SK-N-SH (cell line): ENCODE measurements around the gene RDH12. TPM values are rescaled to one million over a fixed set of nuclear protein-coding genes. Genes with fewer than 3 reads are reported as not detected.

Experiments used
- CTCF ChIA-PET: fragments of 300-600, 350-600 bp; formaldehyde crosslinking; extraction: SDS; loops from one replicate; lab custom pipeline; 2021; lab: Yijun Ruan, JAX
- POLR2A ChIA-PET: fragments of 350-600 bp; sonication (Branson Sonifier 250); formaldehyde crosslinking; extraction: SDS; loops from one replicate; lab custom pipeline; 2020; ENCODE audit warnings: antibody characterized with exemption, inconsistent platforms; lab: Yijun Ruan, JAX
- DNase-seq: peaks from one replicate; pipeline ENCODE4 v3.0.0; 2012
- H2AFZ ChIP-seq: fragments of 200-600 bp; sonication (generic); 2 replicates; pipeline ENCODE4 v1.8.1; 2016; ENCODE audit warnings: antibody characterized with exemption, mild to moderate bottlenecking, low read depth
- H3F3A ChIP-seq: fragments of 200-600 bp; sonication (generic); replicated peaks from 2 replicates; pipeline ENCODE3; 2016; ENCODE audit warnings: antibody characterized with exemption, mild to moderate bottlenecking; ENCODE audit not compliant: insufficient read depth
- H3K27ac ChIP-seq, 2 experiments: fragments of 200-500 bp in 1 of 2; fragments of 200-600 bp in 1 of 2; sonication (Bioruptor generic) in 1 of 2; sonication (generic), shearing (Covaris generic) in 1 of 2; 2 replicates each; pipeline versions ENCODE4 v1.5.1 to v1.6.1; 2014 to 2016; ENCODE audit warnings: low read depth in 2 of 2, inconsistent platforms in 1 of 2, low read length in 1 of 2, mild to moderate bottlenecking in 1 of 2, mixed read lengths in 1 of 2
- H3K27me3 ChIP-seq: fragments of 200-600 bp; sonication (generic), shearing (Covaris generic); 2 replicates; pipeline ENCODE4 v1.6.1; 2016; ENCODE audit warnings: mixed run types; ENCODE audit not compliant: insufficient read depth
- H3K36me3 ChIP-seq, 2 experiments: fragments of 200-500 bp in 1 of 2; fragments of 200-600 bp in 1 of 2; sonication (Bioruptor generic) in 1 of 2; sonication (generic) in 1 of 2; replicated peaks in 1 of 2; 2 replicates each; pipeline versions ENCODE3 to v1.5.1; 2014 to 2016; ENCODE audit warnings: low read length in 1 of 2, mild to moderate bottlenecking in 1 of 2; ENCODE audit not compliant: insufficient read depth in 2 of 2, control insufficient read depth in 1 of 2
- H3K4me1 ChIP-seq, 2 experiments: fragments of 200-500 bp in 1 of 2; fragments of 200-600 bp in 1 of 2; sonication (Bioruptor generic) in 1 of 2; sonication (generic), shearing (Covaris generic) in 1 of 2; 2 replicates each; pipeline versions ENCODE4 v1.5.1 to v1.6.1; 2014 to 2016; ENCODE audit warnings: low read depth in 1 of 2, low read length in 1 of 2, mixed run types in 1 of 2; ENCODE audit not compliant: insufficient read depth in 2 of 2, control insufficient read depth in 1 of 2
- H3K4me2 ChIP-seq: fragments of 200-600 bp; sonication (generic), shearing (Covaris generic); 2 replicates; pipeline ENCODE4 v1.6.1; 2017; ENCODE audit warnings: mixed run types
- H3K4me3 ChIP-seq, 2 experiments: fragments of 200-500 bp in 1 of 2; fragments of 200-600 bp in 1 of 2; sonication (Bioruptor generic) in 1 of 2; sonication (generic), shearing (Covaris generic) in 1 of 2; 2 replicates each; pipeline versions ENCODE4 v1.5.1 to v1.8.1; 2014 to 2016; ENCODE audit warnings: low read depth in 2 of 2, inconsistent platforms in 1 of 2, low read length in 1 of 2, mild to moderate bottlenecking in 1 of 2, mixed read lengths in 1 of 2, moderate library complexity in 1 of 2
- H3K79me2 ChIP-seq: fragments of 200-600 bp; sonication (generic); 2 replicates; pipeline ENCODE4 v1.8.1; 2017; ENCODE audit warnings: mild to moderate bottlenecking; ENCODE audit not compliant: insufficient read depth
- H3K9ac ChIP-seq: fragments of 200-600 bp; sonication (generic); 2 replicates; pipeline ENCODE4 v1.6.1; 2017; ENCODE audit warnings: mixed run types
- H3K9me2 ChIP-seq: fragments of 200-600 bp; sonication (generic); 2 replicates; pipeline ENCODE4 v1.6.1; 2017; ENCODE audit warnings: mixed run types
- H3K9me3 ChIP-seq: fragments of 200-600 bp; sonication (generic); 2 replicates; pipeline ENCODE4 v1.6.1; 2017; ENCODE audit warnings: mixed run types, mild to moderate bottlenecking, moderate library complexity
- H4K20me1 ChIP-seq: fragments of 200-600 bp; sonication (generic); 2 replicates; pipeline ENCODE4 v1.6.1; 2017; ENCODE audit warnings: mild to moderate bottlenecking, mixed run types; ENCODE audit not compliant: insufficient read depth
- CHD2 ChIP-seq: fragments of 150-350 bp; IDR thresholded peaks from 2 replicates; pipeline ENCODE4 v1.6.1; 2018; ENCODE audit warnings: low read length; ENCODE audit not compliant: partially characterized antibody
- ELF1 ChIP-seq: IDR thresholded peaks from 2 replicates; pipeline ENCODE4 v1.4.0; 2012
- EP300 ChIP-seq, 2 experiments: IDR thresholded peaks; 2 replicates each; pipeline versions ENCODE4 v1.4.0 to v1.6.1; 2012; ENCODE audit warnings: borderline replicate concordance in 1 of 2, low read depth in 1 of 2, low read length in 1 of 2
- GABPA ChIP-seq: IDR thresholded peaks from 2 replicates; pipeline ENCODE4 v1.4.0; 2012; ENCODE audit warnings: low read depth, mild to moderate bottlenecking
- GATA2 ChIP-seq: sonication (generic); formaldehyde crosslinking; IDR thresholded peaks from 2 replicates; pipeline ENCODE4 v1.5.0; 2020; ENCODE audit warnings: mild to moderate bottlenecking, missing genetic modification reagents
- IRF3 ChIP-seq: fragments of 150-350 bp; IDR thresholded peaks from 2 replicates; pipeline ENCODE4 v1.6.1; 2016; ENCODE audit warnings: mild to moderate bottlenecking, low read depth, low read length
- JUND ChIP-seq: IDR thresholded peaks from 2 replicates; pipeline ENCODE4 v1.4.0; 2012
- MAX ChIP-seq: IDR thresholded peaks from 2 replicates; pipeline ENCODE4 v1.4.0; 2012; ENCODE audit warnings: low read depth
- MXI1 ChIP-seq: IDR thresholded peaks from 2 replicates; pipeline ENCODE4 v1.6.1; 2012; ENCODE audit warnings: mild to moderate bottlenecking, low read depth, low read length, improper control_type of control experiment
- NFIC ChIP-seq: IDR thresholded peaks from 2 replicates; pipeline ENCODE4 v1.4.0; 2012; ENCODE audit warnings: borderline replicate concordance
- NRF1 ChIP-seq: IDR thresholded peaks from 2 replicates; pipeline ENCODE4 v1.6.1; 2012; ENCODE audit warnings: low read depth, mild to moderate bottlenecking, low read length
- PBX3 ChIP-seq: IDR thresholded peaks from 2 replicates; pipeline ENCODE4; 2012
- RFX5 ChIP-seq: IDR thresholded peaks from 2 replicates; pipeline ENCODE4 v1.6.1; 2012; ENCODE audit warnings: mild to moderate bottlenecking, improper control_type of control experiment, low read length
- TCF12 ChIP-seq: IDR thresholded peaks from 2 replicates; pipeline ENCODE4 v1.4.0; 2012
- TEAD4 ChIP-seq: IDR thresholded peaks from 2 replicates; pipeline ENCODE4 v1.4.0; 2012; ENCODE audit warnings: mild to moderate bottlenecking, borderline replicate concordance; ENCODE audit not compliant: insufficient read depth
- USF1 ChIP-seq: IDR thresholded peaks from 2 replicates; pipeline ENCODE4 v1.4.0; 2012; ENCODE audit warnings: low read depth, borderline replicate concordance
- USF2 ChIP-seq: fragments of 150-350 bp; IDR thresholded peaks from 2 replicates; pipeline ENCODE4 v1.6.1; 2017; ENCODE audit warnings: antibody characterized with exemption, low read length, low read depth, borderline replicate concordance
- YY1 ChIP-seq: IDR thresholded peaks from 2 replicates; pipeline ENCODE4 v1.4.0; 2012; ENCODE audit warnings: low read depth, mild to moderate bottlenecking
- ZBTB33 ChIP-seq: IDR thresholded peaks from 2 replicates; pipeline ENCODE4 v1.4.0; 2012; ENCODE audit warnings: low read depth, borderline replicate concordance
- WGBS: methylation state at CpG from one replicate; pipeline ENCODE4 v1.1.6; 2017; ENCODE audit warnings: low lambda C conversion rate; 5-methylcytosine and 5-hydroxymethylcytosine counted together
- polyA plus RNA-seq, 3 experiments: library from polyadenylated mRNA; depleted of rRNA; stranded (reverse); fragments of >200 nt; gene quantifications; 2 replicates each; pipeline ENCODE4 v1.2.3, GENCODE V29; 2012

The RDH12 gene
- polyA plus RNA-seq, 1 of the 3 experiments (the other 2 are of a cell fraction), result not detected

GRCh38 chr14:67710209-67710608, 8.5 kb downstream of the RDH12 start:
- no peak overlapping the region for H3K4me2 ChIP-seq
- no peaks in the 10 kb centered on the region for H3K4me1 ChIP-seq
- H3K27me3 ChIP-seq, result no peaks in the 10 kb centered on the region
- H3K79me2 ChIP-seq, result no peaks in the 10 kb centered on the region
- H4K20me1 ChIP-seq, result no peaks in the 10 kb centered on the region
- H3K4me3 ChIP-seq, result no peak overlapping the region
- no peaks in the 10 kb centered on the region for H3K9me2 ChIP-seq
- no peak for DNase-seq
- H3F3A ChIP-seq, result no peaks in the 10 kb centered on the region
- H3K9me3 ChIP-seq, result peaks cover 14% of the 10 kb centered on the region
- H2AFZ ChIP-seq, result no peak overlapping the region
- ChIA-PET POLR2A (no interaction called here), CTCF (interaction anchor here (1.2 to 11.0 kb wide), 5 partner anchors 15 to 283 kb away, joined by 3 to 208 read pairs (median 5); partner anchors contain the start of gene RDH11)
- 31% methylated on average over 2 of the region's 2 CpGs for WGBS
- no peak for TF ChIP-seq ELF1
- TF ChIP-seq IRF3, result no peak
- TF ChIP-seq NFIC, result no peak
- TF ChIP-seq TEAD4, result no peak
- no peak for TF ChIP-seq ZBTB33
- H3K36me3 ChIP-seq, result no peaks in the 10 kb centered on the region
- no peak overlapping the region for H3K27ac ChIP-seq
- H3K9ac ChIP-seq, result no peak overlapping the region

- no peak for DNase-seq
- H3K79me2 ChIP-seq, result no peaks in the 10 kb centered on the region
- no peak overlapping the region for H3K9ac ChIP-seq
- TF ChIP-seq MXI1, result no peak
- no peak for TF ChIP-seq USF1
- TF ChIP-seq TCF12, result no peak
- TF ChIP-seq CHD2, result no peak
- no peak for TF ChIP-seq EP300 (IDR thresholded peaks at IDR 0.05; ENCODE audit: borderline replicate concordance in 1 of 2, low read depth in 1 of 2, low read length in 1 of 2)
- TF ChIP-seq GATA2 (CRISPR knock-in tag), result no peak
- no peak for TF ChIP-seq RFX5
- TF ChIP-seq USF2, result no peak
- no peak for TF ChIP-seq NFIC
- TF ChIP-seq MAX, result no peak
- TF ChIP-seq NRF1, result no peak
- no peak for TF ChIP-seq JUND
- TF ChIP-seq YY1, result no peak
- TF ChIP-seq PBX3, result no peak
- no peak for TF ChIP-seq GABPA
- no peak for TF ChIP-seq ZBTB33
- H3K9me3 ChIP-seq, result no peaks in the 10 kb centered on the region
- no peak overlapping the region for H3K4me3 ChIP-seq
- no peaks in the 10 kb centered on the region for H4K20me1 ChIP-seq
- H3K27me3 ChIP-seq, result no peaks in the 10 kb centered on the region; the same call in 1 of the 2 replicates
- H3K27ac ChIP-seq, result no peak overlapping the region
- H3K36me3 ChIP-seq, result no peaks in the 10 kb centered on the region
- H3K4me1 ChIP-seq, result peaks cover 0 to 2% of the 10 kb centered on the region in 2 experiments; a peak in 1 of 4 replicates
- no peaks in the 10 kb centered on the region for H3K9me2 ChIP-seq
- POLR2A ChIA-PET, result no interaction called here
- CTCF ChIA-PET, result interaction anchor here (5.3 kb wide), 1 partner anchor 13 kb away, joined by 39 read pairs; no protein-coding TSS in a partner anchor
- no peak overlapping the region for H3K4me2 ChIP-seq
- H3F3A ChIP-seq, result no peaks in the 10 kb centered on the region
- WGBS, result 94% methylated on average over 1 of the region's 1 CpG
- H2AFZ ChIP-seq, result no peak overlapping the region
Observed at GRCh38 chr14:67717048-67717447, 15.4 kb downstream of the RDH12 start.
